ENCODE measurements around the gene FGF14.

FGF14 gene

GRCh38 chr13:102327119-102327617 is 74.7 kb downstream of the FGF14 start:
- no peaks in the 10 kb centered on the region for H3K27me3 ChIP-seq (replicated peaks; ENCODE audit: control insufficient read depth, insufficient read depth, low read length)
- no peak overlapping the region for H3K4me3 ChIP-seq (replicated peaks; ENCODE audit: low read depth, low read length)
- TF ChIP-seq CTCF (IDR thresholded peaks at IDR 0.05; ENCODE audit: insufficient read depth, low read length, poor library complexity, severe bottlenecking) = no peak
- DNase-seq (ENCODE audit: extremely low read depth, insufficient read length) = no peak
- H3K36me3 ChIP-seq (ENCODE audit: control insufficient read depth, insufficient read depth, low read length) = no peaks in the 10 kb centered on the region

GRCh38 chr13:102326381-102327118 is 75.3 kb downstream of the FGF14 start:
- Histone ChIP-seq H3K36me3 (ENCODE audit: control insufficient read depth, insufficient read depth, low read length) (no peaks in the 10 kb centered on the region), H3K4me3 (replicated peaks; ENCODE audit: low read depth, low read length) (no peak overlapping the region), H3K27me3 (replicated peaks; ENCODE audit: control insufficient read depth, insufficient read depth, low read length) (no peaks in the 10 kb centered on the region)
- no peak for TF ChIP-seq CTCF (IDR thresholded peaks at IDR 0.05; ENCODE audit: insufficient read depth, low read length, poor library complexity, severe bottlenecking)
- DNase-seq (ENCODE audit: extremely low read depth, insufficient read length) = no peak

DNA sequence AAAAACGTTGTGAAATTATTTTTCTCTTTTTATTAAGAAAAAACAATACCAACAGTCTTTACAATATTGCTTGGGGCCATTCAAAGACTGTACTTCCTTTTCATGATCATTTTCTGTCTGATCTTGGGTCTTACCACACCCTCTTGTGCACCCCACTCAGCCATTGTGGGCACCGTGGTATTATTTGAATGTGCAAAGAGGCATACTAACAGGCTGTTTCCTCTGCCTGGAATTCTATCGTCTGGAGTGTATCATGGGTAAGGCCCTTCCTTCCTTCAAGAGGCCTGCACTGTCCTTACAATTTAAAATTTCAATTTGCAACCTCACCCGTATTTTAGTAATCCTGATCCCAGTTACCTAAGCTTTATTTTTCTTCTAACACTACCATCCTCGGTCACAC is 76.5 kb downstream of the FGF14 start:
- TF ChIP-seq CTCF (IDR thresholded peaks at IDR 0.05; ENCODE audit: insufficient read depth, low read length, poor library complexity, severe bottlenecking) = no peak
- no peak for DNase-seq (ENCODE audit: extremely low read depth, insufficient read length)
- no peak overlapping the region for H3K4me3 ChIP-seq (replicated peaks; ENCODE audit: low read depth, low read length)
- no peaks in the 10 kb centered on the region for H3K36me3 ChIP-seq (ENCODE audit: control insufficient read depth, insufficient read depth, low read length)
- H3K27me3 ChIP-seq (replicated peaks; ENCODE audit: control insufficient read depth, insufficient read depth, low read length) = no peaks in the 10 kb centered on the region

DNA sequence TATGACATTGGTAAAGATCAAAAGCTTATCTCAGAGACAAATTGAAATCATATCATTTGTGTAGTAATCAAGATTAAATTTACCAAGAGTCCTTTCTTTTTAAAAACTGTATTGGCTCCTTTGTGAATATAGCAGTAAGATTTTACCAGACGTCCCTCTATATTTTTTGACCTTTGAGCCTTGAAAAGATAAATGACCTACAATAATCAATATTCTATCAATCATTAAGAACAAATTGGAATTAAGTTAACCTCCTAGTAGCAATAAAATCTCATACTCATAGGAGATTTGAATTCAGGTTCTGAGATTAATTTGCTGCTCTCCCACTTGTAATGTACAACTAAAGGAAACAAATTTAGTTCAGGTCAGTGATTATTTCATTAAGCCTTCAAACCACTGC is 78.3 kb downstream of the FGF14 start:
- no peak overlapping the region for H3K4me3 ChIP-seq (replicated peaks; ENCODE audit: low read depth, low read length)
- H3K36me3 ChIP-seq (ENCODE audit: control insufficient read depth, insufficient read depth, low read length) = no peaks in the 10 kb centered on the region
- DNase-seq (ENCODE audit: extremely low read depth, insufficient read length) = no peak
- no peak for TF ChIP-seq CTCF (IDR thresholded peaks at IDR 0.05; ENCODE audit: insufficient read depth, low read length, poor library complexity, severe bottlenecking)
- H3K27me3 ChIP-seq (replicated peaks; ENCODE audit: control insufficient read depth, insufficient read depth, low read length) = no peaks in the 10 kb centered on the region

GRCh38 chr13:102323012-102323411 is 78.8 kb downstream of the FGF14 start:
- Histone ChIP-seq H3K4me3 (replicated peaks; ENCODE audit: low read depth, low read length) (no peak overlapping the region), H3K27me3 (replicated peaks; ENCODE audit: control insufficient read depth, insufficient read depth, low read length) (no peaks in the 10 kb centered on the region), H3K36me3 (ENCODE audit: control insufficient read depth, insufficient read depth, low read length) (no peaks in the 10 kb centered on the region)
- DNase-seq (ENCODE audit: extremely low read depth, insufficient read length) = no peak
- TF ChIP-seq CTCF (IDR thresholded peaks at IDR 0.05; ENCODE audit: insufficient read depth, low read length, poor library complexity, severe bottlenecking) = no peak
